MM.1S (cell line): ENCODE measurements around the gene GRAMD1B.

Experiments
- DNase-seq: peaks from one replicate; pipeline ENCODE4 v3.0.0-alpha.2; 2015
- H2AFZ ChIP-seq: fragments of 300-600 bp; sonication (generic); 2 replicates; pipeline ENCODE4 v1.6.0; 2016; ENCODE audit warnings: antibody characterized with exemption, low read length
- H3F3A ChIP-seq: fragments of 300-600 bp; sonication (generic); 2 replicates; pipeline ENCODE4 v1.6.1; 2016; ENCODE audit warnings: mild to moderate bottlenecking, antibody characterized with exemption, low read length, moderate library complexity, mixed read lengths; ENCODE audit not compliant: insufficient read depth
- H3K27ac ChIP-seq: fragments of 300-600 bp; sonication (generic); 2 replicates; pipeline ENCODE4 v1.5.1; 2016; ENCODE audit warnings: mild to moderate bottlenecking, low read length
- H3K27me3 ChIP-seq: fragments of 300-600 bp; sonication (generic); replicated peaks from 2 replicates; pipeline ENCODE4 v1.6.0; 2016; ENCODE audit warnings: low read length; ENCODE audit not compliant: insufficient read depth
- H3K36me3 ChIP-seq: fragments of 300-600 bp; sonication (generic); replicated peaks from 2 replicates; pipeline ENCODE4 v1.6.1; 2016; ENCODE audit warnings: mild to moderate bottlenecking, low read length, mixed read lengths; ENCODE audit not compliant: insufficient read depth
- H3K4me1 ChIP-seq: fragments of 300-600 bp; sonication (generic); 2 replicates; pipeline ENCODE4 v1.6.1; 2016; ENCODE audit warnings: low read length, mixed read lengths
- H3K4me2 ChIP-seq: fragments of 300-600 bp; sonication (generic); 2 replicates; pipeline ENCODE4 v1.6.0; 2016; ENCODE audit warnings: low read depth, low read length
- H3K4me3 ChIP-seq: fragments of 300-600 bp; sonication (generic); 2 replicates; pipeline ENCODE4 v1.5.1; 2016; ENCODE audit warnings: low read length, mixed read lengths
- H3K79me2 ChIP-seq: fragments of 300-600 bp; sonication (generic); 2 replicates; pipeline ENCODE4 v1.6.1; 2016; ENCODE audit warnings: mixed run types, low read length, mixed read lengths
- H3K9ac ChIP-seq: fragments of 300-600 bp; sonication (generic); 2 replicates; pipeline ENCODE4 v1.6.1; 2016; ENCODE audit warnings: low read length, mixed read lengths
- H3K9me2 ChIP-seq: fragments of 300-600 bp; sonication (generic); replicated peaks from 2 replicates; pipeline ENCODE4 v1.6.1; 2016; ENCODE audit warnings: mild to moderate bottlenecking, low read length, mixed read lengths; ENCODE audit not compliant: insufficient read depth
- H3K9me3 ChIP-seq: fragments of 300-600 bp; sonication (generic); replicated peaks from 2 replicates; pipeline ENCODE4 v1.6.1; 2016; ENCODE audit warnings: mild to moderate bottlenecking, low read length, mixed read lengths; ENCODE audit not compliant: insufficient read depth
- H4K20me1 ChIP-seq: fragments of 300-600 bp; sonication (generic); 2 replicates; pipeline ENCODE4 v1.6.1; 2016; ENCODE audit warnings: mild to moderate bottlenecking, low read length, moderate library complexity, mixed read lengths; ENCODE audit not compliant: insufficient read depth
- EZH2 ChIP-seq: fragments of 300-600 bp; sonication (generic); optimal IDR thresholded peaks from 2 replicates; pipeline ENCODE3; 2017; ENCODE audit warnings: low read depth, mild to moderate bottlenecking, antibody characterized with exemption, low read length, mixed read lengths
- EZH2phosphoT487 ChIP-seq: fragments of 300-600 bp; sonication (generic); IDR thresholded peaks from 2 replicates; pipeline ENCODE4 v1.6.1; 2018; ENCODE audit warnings: antibody characterized with exemption, low read length
- TF ChIP-seq, protein P1 (sequence below): fragments of 300-600 bp; sonication (generic); IDR thresholded peaks from 2 replicates; pipeline ENCODE4 v1.5.1; 2016; ENCODE audit warnings: antibody characterized with exemption, low read length, mixed read lengths

The GRAMD1B gene

DNA sequence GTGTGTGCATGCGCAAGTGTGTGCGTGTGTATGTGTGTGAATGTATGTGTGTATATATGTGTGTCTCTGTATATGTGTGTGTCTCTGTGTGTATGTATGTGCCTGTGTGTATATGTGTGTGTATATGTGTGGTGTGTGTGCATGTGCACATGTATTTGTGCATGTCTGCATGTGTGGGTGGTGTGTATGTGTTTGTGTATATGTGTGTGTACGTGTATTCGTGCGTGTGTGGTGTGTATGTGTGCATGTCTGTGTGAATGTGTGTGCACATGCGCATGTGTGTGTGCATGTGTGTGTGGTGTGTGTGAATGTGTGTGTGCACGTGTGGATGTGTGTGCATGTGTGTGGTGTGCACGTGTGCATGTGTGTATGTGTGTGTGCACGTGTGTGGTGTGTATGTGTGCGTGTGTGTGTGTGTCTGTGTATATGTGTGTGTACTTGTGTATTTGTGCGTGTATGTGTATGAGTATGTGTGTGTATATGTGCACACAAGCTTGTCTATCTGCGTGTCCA lies 153.0 kb downstream of the GRAMD1B start:
- no peaks in the 10 kb centered on the region for H3K36me3 ChIP-seq
- no peak overlapping the region for H3K4me2 ChIP-seq
- no peak for DNase-seq
- H3K79me2 ChIP-seq: no peaks in the 10 kb centered on the region
- 0 out of 2 replicates have a peak, but pooled peaks cover 3% of the 10 kb centered on the region for H3K4me1 ChIP-seq
- no peak overlapping the region for H3K27ac ChIP-seq
- no peaks in the 10 kb centered on the region for H4K20me1 ChIP-seq
- H3K4me3 ChIP-seq: no peak overlapping the region
- no peak overlapping the region for H2AFZ ChIP-seq
- no peaks in the 10 kb centered on the region for H3F3A ChIP-seq
- TF ChIP-seq EZH2phosphoT487 (no peak), EZH2 (no peak)
- TF ChIP-seq, protein P1, sequence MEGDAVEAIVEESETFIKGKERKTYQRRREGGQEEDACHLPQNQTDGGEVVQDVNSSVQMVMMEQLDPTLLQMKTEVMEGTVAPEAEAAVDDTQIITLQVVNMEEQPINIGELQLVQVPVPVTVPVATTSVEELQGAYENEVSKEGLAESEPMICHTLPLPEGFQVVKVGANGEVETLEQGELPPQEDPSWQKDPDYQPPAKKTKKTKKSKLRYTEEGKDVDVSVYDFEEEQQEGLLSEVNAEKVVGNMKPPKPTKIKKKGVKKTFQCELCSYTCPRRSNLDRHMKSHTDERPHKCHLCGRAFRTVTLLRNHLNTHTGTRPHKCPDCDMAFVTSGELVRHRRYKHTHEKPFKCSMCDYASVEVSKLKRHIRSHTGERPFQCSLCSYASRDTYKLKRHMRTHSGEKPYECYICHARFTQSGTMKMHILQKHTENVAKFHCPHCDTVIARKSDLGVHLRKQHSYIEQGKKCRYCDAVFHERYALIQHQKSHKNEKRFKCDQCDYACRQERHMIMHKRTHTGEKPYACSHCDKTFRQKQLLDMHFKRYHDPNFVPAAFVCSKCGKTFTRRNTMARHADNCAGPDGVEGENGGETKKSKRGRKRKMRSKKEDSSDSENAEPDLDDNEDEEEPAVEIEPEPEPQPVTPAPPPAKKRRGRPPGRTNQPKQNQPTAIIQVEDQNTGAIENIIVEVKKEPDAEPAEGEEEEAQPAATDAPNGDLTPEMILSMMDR: no peak
- H3K9ac ChIP-seq: no peak overlapping the region
- H3K9me2 ChIP-seq: no peaks in the 10 kb centered on the region
- H3K9me3 ChIP-seq: no peaks in the 10 kb centered on the region
- peaks cover 39% of the 10 kb centered on the region for H3K27me3 ChIP-seq

DNA sequence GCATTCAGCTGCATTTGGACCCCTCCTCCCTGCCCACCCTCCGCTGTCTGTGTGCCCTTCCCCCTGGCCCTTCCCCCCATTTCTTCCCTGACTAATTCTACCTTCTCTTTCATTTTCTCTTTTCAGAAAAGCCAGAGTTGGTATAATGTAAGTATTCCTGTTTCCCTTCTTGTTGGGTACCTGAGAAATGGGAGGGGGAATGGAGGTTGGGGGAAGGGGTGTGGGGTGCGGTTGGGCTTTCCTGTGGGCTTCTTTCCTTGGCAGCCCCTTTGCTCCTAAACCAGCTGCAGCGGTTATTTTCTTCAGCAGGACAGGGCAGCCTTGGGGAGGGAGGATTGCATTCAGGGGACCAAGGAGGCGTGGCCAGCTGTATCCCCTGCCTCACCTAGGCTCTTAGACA lies 154.1 kb downstream of the GRAMD1B start:
- H3K9me2 ChIP-seq: no peaks in the 10 kb centered on the region
- peaks cover 28% of the 10 kb centered on the region for H3K27me3 ChIP-seq
- H3K27ac ChIP-seq: no peak overlapping the region
- H3K4me1 ChIP-seq: 0 out of 2 replicates have a peak, but pooled peaks cover 3% of the 10 kb centered on the region
- no peaks in the 10 kb centered on the region for H3F3A ChIP-seq
- no peaks in the 10 kb centered on the region for H4K20me1 ChIP-seq
- H3K9me3 ChIP-seq: no peaks in the 10 kb centered on the region
- DNase-seq: no peak
- H3K9ac ChIP-seq: no peak overlapping the region
- H3K79me2 ChIP-seq: no peaks in the 10 kb centered on the region
- TF ChIP-seq, protein P1: no peak
- no peak for TF ChIP-seq EZH2phosphoT487
- no peak for TF ChIP-seq EZH2
- H3K4me3 ChIP-seq: no peak overlapping the region
- peak overlapping the region; percentile 41; the same call in 1 of the 2 replicates for H3K4me2 ChIP-seq
- no peak overlapping the region for H2AFZ ChIP-seq
- no peaks in the 10 kb centered on the region for H3K36me3 ChIP-seq

GRCh38 chr11:123584737-123585136 lies 154.7 kb downstream of the GRAMD1B start:
- Histone ChIP-seq H3K9me3 (no peaks in the 10 kb centered on the region), H3F3A (no peaks in the 10 kb centered on the region), H2AFZ (no peak overlapping the region), H3K27me3 (peaks cover 23% of the 10 kb centered on the region), H3K4me3 (no peak overlapping the region), H3K36me3 (no peaks in the 10 kb centered on the region), H3K9ac (no peak overlapping the region), H4K20me1 (no peaks in the 10 kb centered on the region), H3K79me2 (no peaks in the 10 kb centered on the region), H3K4me2 (no peak overlapping the region), H3K9me2 (no peaks in the 10 kb centered on the region), H3K27ac (no peak overlapping the region), H3K4me1 (0 out of 2 replicates have a peak, but pooled peaks cover 3% of the 10 kb centered on the region)
- no peak for DNase-seq
- TF ChIP-seq, protein P1: no peak
- TF ChIP-seq EZH2: no peak
- no peak for TF ChIP-seq EZH2phosphoT487
